Inferior parietal cortex (tissue), 1 donor: ENCODE measurements around the gene PRPF8.
"Not testable (repeated sequence)": the region's sequence is repeated elsewhere in the genome, so short reads cannot be mapped to it uniquely, and the experiment has no call there.

Experiments
- DNase-seq: peaks from one replicate; pipeline ENCODE4 v3.0.0-alpha.2; 2016; ENCODE audit errors: extremely low spot score

PRPF8 gene

GRCh38 chr17:1716076-1716911 is 31.6 kb upstream of the PRPF8 start:
- DNase-seq, result peak; percentile 100

- DNase-seq, result no peak
These were observed 31.1 kb upstream of the PRPF8 start for GRCh38 chr17:1715803-1716075.

GRCh38 chr17:1714980-1715802 is 30.5 kb upstream of the PRPF8 start:
- no peak for DNase-seq

- DNase-seq, result no peak
These were observed 29.8 kb upstream of the PRPF8 start for GRCh38 chr17:1714427-1714979.

- DNase-seq, result no peak
These were observed 29.3 kb upstream of the PRPF8 start for GRCh38 chr17:1713878-1714426.

- no peak for DNase-seq
These were observed 28.7 kb upstream of the PRPF8 start for GRCh38 chr17:1713160-1713877.

- DNase-seq, result no peak
These were observed 27.6 kb upstream of the PRPF8 start for GRCh38 chr17:1712271-1712670.

GRCh38 chr17:1711804-1712203 is 27.1 kb upstream of the PRPF8 start:
- no peak for DNase-seq

- DNase-seq, result no peak
These were observed 26.3 kb upstream of the PRPF8 start for GRCh38 chr17:1710807-1711553.

GRCh38 chr17:1709971-1710806 is 25.5 kb upstream of the PRPF8 start, which contains the start of gene TLCD2:
Gene TLCD2, minus strand, starts transcription at chr17:1710377. Its CDS starts 135 bp downstream, at chr17:1710242.
- no peak for DNase-seq

GRCh38 chr17:1709403-1709951 is 24.8 kb upstream of the PRPF8 start:
- no peak for DNase-seq

GRCh38 chr17:1708791-1709346 is 24.2 kb upstream of the PRPF8 start:
- not testable (repeated sequence) for DNase-seq

- no peak for DNase-seq
These were observed 22.4 kb upstream of the PRPF8 start for GRCh38 chr17:1707107-1707506.

- no peak for DNase-seq
These were observed 20.3 kb upstream of the PRPF8 start for GRCh38 chr17:1705004-1705403.

GRCh38 chr17:1703063-1703462 is 18.4 kb upstream of the PRPF8 start:
- no peak for DNase-seq

- not testable (repeated sequence) for DNase-seq
These were observed 15.2 kb upstream of the PRPF8 start for GRCh38 chr17:1699891-1700290.

- DNase-seq, result no peak
These were observed 13.0 kb upstream of the PRPF8 start for GRCh38 chr17:1697681-1698080.

GRCh38 chr17:1695365-1695764 is 10.7 kb upstream of the PRPF8 start:
- no peak for DNase-seq

- DNase-seq, result no peak
These were observed 8.7 kb upstream of the PRPF8 start for GRCh38 chr17:1693339-1693738.
